ENCODE results near the gene PRG3. TPM values are rescaled to one million over a fixed set of nuclear protein-coding genes. Genes with fewer than 3 reads are reported as not detected.

PRG3 gene
- total RNA-seq, 2 donors from 2014 or later, result not detected

DNA sequence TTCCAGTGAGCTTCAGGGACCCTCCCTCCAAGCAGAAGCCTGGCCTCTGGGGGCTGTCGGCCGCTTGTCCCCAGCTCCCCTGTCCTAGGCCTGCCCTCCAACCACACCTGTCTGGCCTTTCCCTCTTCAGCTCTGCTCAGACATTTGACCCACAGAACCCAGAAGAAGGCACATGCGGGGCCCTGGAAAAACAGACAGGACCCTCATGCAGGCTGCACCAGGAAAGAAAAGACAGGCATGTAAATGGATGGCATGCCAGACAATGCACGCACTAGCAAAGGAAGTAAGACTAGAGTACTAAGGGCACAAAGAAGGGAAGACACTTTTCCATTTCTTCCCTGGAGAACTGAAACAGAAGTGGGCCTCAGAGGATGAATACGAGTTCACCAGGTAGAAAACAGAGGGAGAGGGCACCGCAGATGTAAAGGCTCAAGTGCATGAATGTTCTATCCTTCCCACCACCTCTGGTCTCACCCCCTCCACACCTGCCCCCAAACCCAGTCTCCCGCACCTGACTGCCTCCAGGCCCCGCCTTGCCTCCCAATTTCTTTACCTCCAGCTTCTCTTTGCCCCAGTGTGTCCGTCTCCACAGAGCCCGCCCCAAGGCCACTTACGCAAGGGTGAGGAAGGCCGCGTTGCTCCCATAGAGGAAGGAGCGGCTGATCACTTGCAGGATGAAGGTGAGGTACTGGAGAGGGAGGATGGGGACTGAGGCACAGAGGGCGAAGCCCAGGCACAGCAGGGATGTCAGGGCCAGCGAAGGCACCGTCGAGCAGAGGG, 28.6 kb upstream of the PRG3 start:
- H3K27ac ChIP-seq, result no peak overlapping the region
- ATAC-seq (ENCODE audit: insufficient number of reproducible peaks, low FRiP score, low read depth), result no peak
- peaks cover 62% of the 10 kb centered on the region for H3K36me3 ChIP-seq

GRCh38 chr11:57408771-57409170, 27.8 kb upstream of the PRG3 start:
- Histone ChIP-seq H3K27ac (no peak overlapping the region), H3K27me3 (replicated peaks; ENCODE audit: insufficient read depth) (no peaks in the 10 kb centered on the region), H3K9me3 (no peaks in the 10 kb centered on the region), H3K36me3 (peaks cover 55% of the 10 kb centered on the region), H3K4me1 (ENCODE audit: control insufficient read depth in 1 of 2, low read depth in 2 of 2) (no peaks in the 10 kb centered on the region), H3K4me3 (no peak overlapping the region)
- TF ChIP-seq, protein P1, sequence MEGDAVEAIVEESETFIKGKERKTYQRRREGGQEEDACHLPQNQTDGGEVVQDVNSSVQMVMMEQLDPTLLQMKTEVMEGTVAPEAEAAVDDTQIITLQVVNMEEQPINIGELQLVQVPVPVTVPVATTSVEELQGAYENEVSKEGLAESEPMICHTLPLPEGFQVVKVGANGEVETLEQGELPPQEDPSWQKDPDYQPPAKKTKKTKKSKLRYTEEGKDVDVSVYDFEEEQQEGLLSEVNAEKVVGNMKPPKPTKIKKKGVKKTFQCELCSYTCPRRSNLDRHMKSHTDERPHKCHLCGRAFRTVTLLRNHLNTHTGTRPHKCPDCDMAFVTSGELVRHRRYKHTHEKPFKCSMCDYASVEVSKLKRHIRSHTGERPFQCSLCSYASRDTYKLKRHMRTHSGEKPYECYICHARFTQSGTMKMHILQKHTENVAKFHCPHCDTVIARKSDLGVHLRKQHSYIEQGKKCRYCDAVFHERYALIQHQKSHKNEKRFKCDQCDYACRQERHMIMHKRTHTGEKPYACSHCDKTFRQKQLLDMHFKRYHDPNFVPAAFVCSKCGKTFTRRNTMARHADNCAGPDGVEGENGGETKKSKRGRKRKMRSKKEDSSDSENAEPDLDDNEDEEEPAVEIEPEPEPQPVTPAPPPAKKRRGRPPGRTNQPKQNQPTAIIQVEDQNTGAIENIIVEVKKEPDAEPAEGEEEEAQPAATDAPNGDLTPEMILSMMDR (IDR thresholded peaks at IDR 0.05), result no peak
- ATAC-seq (ENCODE audit: insufficient number of reproducible peaks, low FRiP score, low read depth) (no peak), DNase-seq (ENCODE audit: low spot score) (no peak)

More for the DNA sequence above, 28.6 kb upstream of the PRG3 start:
- Histone ChIP-seq H3K4me1 (ENCODE audit: control insufficient read depth in 1 of 2, low read depth in 2 of 2) (no peaks in the 10 kb centered on the region), H3K9me3 (no peaks in the 10 kb centered on the region), H3K27me3 (replicated peaks; ENCODE audit: insufficient read depth) (no peaks in the 10 kb centered on the region), H3K4me3 (no peak overlapping the region)
- no peak for DNase-seq (ENCODE audit: low spot score)
- TF ChIP-seq, protein P1 (IDR thresholded peaks at IDR 0.05), result no peak

- Histone ChIP-seq H3K4me3 (no peak overlapping the region), H3K4me1 (ENCODE audit: control insufficient read depth in 1 of 2, low read depth in 2 of 2) (no peaks in the 10 kb centered on the region), H3K27ac (no peak overlapping the region), H3K9me3 (no peaks in the 10 kb centered on the region), H3K36me3 (peaks cover 47% of the 10 kb centered on the region), H3K27me3 (replicated peaks; ENCODE audit: insufficient read depth) (no peaks in the 10 kb centered on the region)
- ATAC-seq (ENCODE audit: insufficient number of reproducible peaks, low FRiP score, low read depth) (no peak), DNase-seq (ENCODE audit: low spot score) (no peak)
- TF ChIP-seq, protein P1 (IDR thresholded peaks at IDR 0.05), result no peak
These were observed 27.1 kb upstream of the PRG3 start for GRCh38 chr11:57407941-57408475.

- TF ChIP-seq, protein P1 (IDR thresholded peaks at IDR 0.05), result no peak
- DNase-seq (ENCODE audit: low spot score) (no peak), ATAC-seq (ENCODE audit: insufficient number of reproducible peaks, low FRiP score, low read depth) (no peak)
- no peak overlapping the region for H3K4me3 ChIP-seq
- peaks cover 40% of the 10 kb centered on the region for H3K36me3 ChIP-seq
- H3K27me3 ChIP-seq (replicated peaks; ENCODE audit: insufficient read depth), result no peaks in the 10 kb centered on the region
- H3K4me1 ChIP-seq (ENCODE audit: control insufficient read depth in 1 of 2, low read depth in 2 of 2), result no peaks in the 10 kb centered on the region
- H3K9me3 ChIP-seq, result no peaks in the 10 kb centered on the region
- H3K27ac ChIP-seq, result no peak overlapping the region
These were observed 26.3 kb upstream of the PRG3 start for GRCh38 chr11:57407010-57407920.
